Common myeloid progenitor, CD34-positive (primary cell): ENCODE data around the gene C1orf116.

Source experiments
- CTCF ChIA-PET: fragments of 350-600 bp; sonication (Branson Sonifier 250); formaldehyde crosslinking; loops from one replicate; lab custom pipeline; 2021; ENCODE audit warnings: antibody characterized with exemption; lab: Charles Lee
- POLR2A ChIA-PET: fragments of 350-600 bp; sonication (Branson Sonifier 250); formaldehyde crosslinking; loops from one replicate; lab custom pipeline; 2021; ENCODE audit warnings: antibody characterized with exemption; lab: Charles Lee
- DNase-seq, 3 donors: peaks; one replicate each; pipeline versions ENCODE4 v3.0.0 to v3.0.0-alpha.2; 2013
- H3K27ac ChIP-seq, 2 experiments: 1 replicate in 1 of 2; 2 replicates in 1 of 2; pipeline ENCODE4 v1.7.0; 2013; ENCODE audit warnings: inconsistent platforms in 2 of 2, low read length in 2 of 2, mild to moderate bottlenecking in 2 of 2, low read depth in 1 of 2, moderate library complexity in 1 of 2; ENCODE audit not compliant: severe bottlenecking in 2 of 2, insufficient read depth in 1 of 2, poor library complexity in 1 of 2
- H3K27me3 ChIP-seq, 5 experiments: replicated peaks in 2 of 5; 1 replicate in 3 of 5; 2 replicates in 2 of 5; pipeline versions ENCODE4 v1.6.1 to v1.7.0; 2013; ENCODE audit warnings: low read length in 4 of 5, mild to moderate bottlenecking in 2 of 5, moderate library complexity in 2 of 5, inconsistent platforms in 1 of 5; ENCODE audit not compliant: insufficient read depth in 5 of 5, control insufficient read depth in 4 of 5
- H3K36me3 ChIP-seq, 4 experiments: 1 replicate in 2 of 4; 2 replicates in 2 of 4; pipeline versions ENCODE4 v1.6.1 to v1.7.0; 2013; ENCODE audit warnings: low read length in 3 of 4, control low read depth in 1 of 4, mild to moderate bottlenecking in 1 of 4; ENCODE audit not compliant: control insufficient read depth in 4 of 4, insufficient read depth in 4 of 4
- H3K4me1 ChIP-seq, 4 experiments: 1 replicate in 3 of 4; 2 replicates in 1 of 4; pipeline versions ENCODE4 v1.6.1 to v1.7.1; 2013; ENCODE audit warnings: low read length in 3 of 4, mild to moderate bottlenecking in 3 of 4, control low read depth in 1 of 4, inconsistent platforms in 1 of 4, moderate library complexity in 1 of 4; ENCODE audit not compliant: control insufficient read depth in 4 of 4, insufficient read depth in 4 of 4; ENCODE audit errors: control extremely low read depth in 1 of 4
- H3K4me3 ChIP-seq, 7 experiments: 1 replicate in 4 of 7; 2 replicates in 3 of 7; pipeline versions ENCODE4 v1.5.1 to v1.7.0; 2013; ENCODE audit warnings: mild to moderate bottlenecking in 7 of 7, low read length in 6 of 7, moderate library complexity in 6 of 7, inconsistent platforms in 2 of 7, low read depth in 2 of 7, control low read depth in 1 of 7; ENCODE audit not compliant: insufficient read depth in 4 of 7, control insufficient read depth in 1 of 7; ENCODE audit errors: extremely low read depth in 1 of 7
- H3K9me3 ChIP-seq, 5 experiments: 1 replicate in 4 of 5; 2 replicates in 1 of 5; pipeline versions ENCODE4 v1.6.1 to v1.7.1; 2013; ENCODE audit warnings: low read length in 4 of 5, mild to moderate bottlenecking in 2 of 5, inconsistent platforms in 1 of 5, low read depth in 1 of 5, moderate library complexity in 1 of 5; ENCODE audit not compliant: control insufficient read depth in 4 of 5, insufficient read depth in 2 of 5; ENCODE audit errors: control extremely low read depth in 1 of 5
- WGBS: methylation state at CpG from one replicate; pipeline ENCODE4 v1.1.5; 2013; ENCODE audit not compliant: insufficient coverage; 5-methylcytosine and 5-hydroxymethylcytosine counted together

Gene C1orf116

GRCh38 chr1:206978259-206978658 is 54.3 kb downstream of the C1orf116 start:
- Histone ChIP-seq H3K27ac (no peak overlapping the region), H3K4me1 (peaks cover 0 to 5% (median 0%) of the 10 kb centered on the region in 4 experiments), H3K36me3 (no peaks in the 10 kb centered on the region), H3K27me3 (peaks cover 0 to 4% (median 0%) of the 10 kb centered on the region in 5 experiments), H3K4me3 (no peak overlapping the region), H3K9me3 (no peaks in the 10 kb centered on the region)
- ChIA-PET POLR2A (no interaction called here), CTCF (interaction anchor here (1.2 to 10.8 kb wide), 2 partner anchors 46 to 266 kb away, joined by 3 to 220 read pairs; no protein-coding TSS in a partner anchor)
- 92% methylated on average over 7 of the region's 7 CpGs for WGBS
- no peak for DNase-seq

DNA sequence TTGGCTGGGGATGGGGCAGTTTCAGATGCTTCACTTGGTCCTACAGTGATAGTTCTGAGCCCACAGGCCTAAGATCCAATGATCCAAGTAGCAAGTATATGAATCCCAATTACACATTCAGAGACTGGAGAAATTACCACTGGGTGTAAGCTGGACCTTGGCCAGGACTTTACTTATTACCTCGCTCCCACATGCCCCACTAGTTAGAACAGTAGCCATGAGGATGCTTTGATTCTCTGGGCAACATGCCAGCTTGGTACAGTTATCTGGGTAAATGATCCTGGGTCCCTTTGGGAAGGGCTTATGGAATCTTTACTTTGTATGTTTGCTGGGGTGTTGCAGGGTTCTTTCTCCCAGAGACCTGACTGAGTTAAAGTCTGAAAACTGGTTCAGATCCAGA is 57.2 kb downstream of the C1orf116 start:
- 100% methylated on average over 1 of the region's 1 CpG for WGBS
- no peak overlapping the region for H3K4me3 ChIP-seq
- H3K27ac ChIP-seq: no peak overlapping the region
- H3K36me3 ChIP-seq: no peaks in the 10 kb centered on the region
- H3K27me3 ChIP-seq: no peaks in the 10 kb centered on the region
- H3K4me1 ChIP-seq: peaks cover 6 to 14% (median 7%) of the 10 kb centered on the region in 4 experiments
- no peaks in the 10 kb centered on the region for H3K9me3 ChIP-seq
- CTCF ChIA-PET: interaction anchor here (1.2 to 4.3 kb wide), 5 partner anchors 13 to 63 kb away, joined by 3 to 31 read pairs (median 7); no protein-coding TSS in a partner anchor
- no peak for DNase-seq
- POLR2A ChIA-PET: no interaction called here

GRCh38 chr1:206974140-206974539 is 58.4 kb downstream of the C1orf116 start:
- Histone ChIP-seq H3K9me3 (no peaks in the 10 kb centered on the region), H3K4me1 (peaks cover 7 to 19% (median 8%) of the 10 kb centered on the region in 4 experiments), H3K4me3 (no peak overlapping the region), H3K27ac (no peak overlapping the region), H3K36me3 (no peaks in the 10 kb centered on the region), H3K27me3 (no peaks in the 10 kb centered on the region)
- WGBS: 93% methylated on average over 3 of the region's 3 CpGs
- ChIA-PET CTCF (interaction anchor here (0.8 to 6.8 kb wide), 7 partner anchors 7 to 42 kb away, joined by 3 to 66 read pairs (median 13); partner anchors contain the start of gene PIGR), POLR2A (interaction anchor here (1.0 kb wide), 1 partner anchor 49 kb away, joined by 3 read pairs; no protein-coding TSS in a partner anchor)
- no peak for DNase-seq

GRCh38 chr1:206972728-206973127 is 59.8 kb downstream of the C1orf116 start:
- Histone ChIP-seq H3K9me3 (no peaks in the 10 kb centered on the region), H3K36me3 (no peaks in the 10 kb centered on the region), H3K27ac (no peak overlapping the region), H3K4me1 (peaks cover 16 to 33% (median 19%) of the 10 kb centered on the region in 4 experiments), H3K27me3 (no peaks in the 10 kb centered on the region), H3K4me3 (no peak overlapping the region)
- no CpG with 5 or more reads among the region's 2 CpGs for WGBS
- DNase-seq: no peak
- POLR2A ChIA-PET: no interaction called here
- CTCF ChIA-PET: interaction anchor here (0.8 to 6.8 kb wide), 18 partner anchors 8 to 246 kb away, joined by 3 to 66 read pairs (median 3); partner anchors contain the start of gene PIGR

- Histone ChIP-seq H3K36me3 (no peaks in the 10 kb centered on the region), H3K4me1 (peaks cover 26 to 46% (median 30%) of the 10 kb centered on the region in 4 experiments), H3K27ac (no peak overlapping the region), H3K9me3 (no peaks in the 10 kb centered on the region), H3K27me3 (no peaks in the 10 kb centered on the region), H3K4me3 (no peak overlapping the region)
- POLR2A ChIA-PET: no interaction called here
- no CpG with 5 or more reads among the region's 2 CpGs for WGBS
- peak in 2 of 3 donors; percentile 19 to 22 for DNase-seq
- CTCF ChIA-PET: interaction anchor here (0.5 to 6.8 kb wide), 8 partner anchors 10 to 349 kb away, joined by 3 to 66 read pairs (median 6); partner anchors contain the start of gene PIGR
Measured at GRCh38 chr1:206971029-206971655, 61.4 kb downstream of the C1orf116 start.

GRCh38 chr1:206970446-206970845 is 62.1 kb downstream of the C1orf116 start, which contains the start of gene FCAMR:
TSS of gene FCAMR (minus strand) at chr1:206970460. CDS start at chr1:206970125, 335 bp downstream.
- DNase-seq: no peak
- H3K4me1 ChIP-seq: peaks cover 26 to 48% (median 33%) of the 10 kb centered on the region in 4 experiments
- H3K27me3 ChIP-seq: no peaks in the 10 kb centered on the region
- H3K36me3 ChIP-seq: no peaks in the 10 kb centered on the region
- H3K4me3 ChIP-seq: no peak within 1 kb of the TSS
- no peaks in the 10 kb centered on the region for H3K9me3 ChIP-seq
- 100% methylated on average over 1 of the region's 2 CpGs for WGBS
- ChIA-PET CTCF (interaction anchor here (0.8 to 6.8 kb wide), 5 partner anchors 11 to 35 kb away, joined by 3 to 66 read pairs (median 6); no protein-coding TSS in a partner anchor), POLR2A (no interaction called here)
- no peak within 1 kb of the TSS for H3K27ac ChIP-seq

- no peaks in the 10 kb centered on the region for H3K36me3 ChIP-seq
- no peak overlapping the region for H3K27ac ChIP-seq
- no peaks in the 10 kb centered on the region for H3K9me3 ChIP-seq
- peaks cover 26 to 48% (median 33%) of the 10 kb centered on the region in 4 experiments for H3K4me1 ChIP-seq
- H3K4me3 ChIP-seq: no peak overlapping the region
- CTCF ChIA-PET: interaction anchor here (0.7 to 6.8 kb wide), 8 partner anchors 8 to 57 kb away, joined by 3 to 66 read pairs (median 4); partner anchors contain the start of gene PIGR
- 33% methylated on average over 2 of the region's 5 CpGs for WGBS
- H3K27me3 ChIP-seq: no peaks in the 10 kb centered on the region
- DNase-seq: no peak
- POLR2A ChIA-PET: no interaction called here
Measured at GRCh38 chr1:206969090-206969489, 63.5 kb downstream of the C1orf116 start.
